ENCODE results near the gene PIEZO2.

Gene PIEZO2

GRCh38 chr18:11113937-11114336 is 35.4 kb downstream of the PIEZO2 start:
- Histone ChIP-seq H3K27me3 (ENCODE audit: insufficient read depth, low read length) (no peaks in the 10 kb centered on the region), H2BK120ac (ENCODE audit: insufficient read depth, low read length, poor library complexity) (no peak overlapping the region), H3K79me1 (ENCODE audit: low read length) (no peaks in the 10 kb centered on the region), H3K23ac (ENCODE audit: low read length) (no peak overlapping the region), H3K79me2 (ENCODE audit: control insufficient read depth, insufficient read depth, low read length, poor library complexity) (no peaks in the 10 kb centered on the region), H3K4me3 (ENCODE audit: low read depth, low read length) (no peak overlapping the region), H4K12ac (ENCODE audit: low read depth, low read length) (no peak overlapping the region), H3K14ac (ENCODE audit: low read length) (no peak overlapping the region), H3K36me3 (ENCODE audit: control insufficient read depth in 1 of 2, insufficient read depth in 2 of 2, low read length in 2 of 2) (no peaks in the 10 kb centered on the region), H4K8ac (ENCODE audit: low read depth, low read length) (no peak overlapping the region), H2AFZ (ENCODE audit: insufficient read depth, low read length, poor library complexity) (no peak overlapping the region), H3K27ac (ENCODE audit: low read depth, low read length) (no peak overlapping the region), H4K91ac (ENCODE audit: low read depth, low read length) (no peak overlapping the region), H2BK5ac (ENCODE audit: low read depth, low read length, poor library complexity) (no peak overlapping the region), H2AK5ac (ENCODE audit: low read length) (no peak overlapping the region), H2BK12ac (ENCODE audit: low read length) (no peak overlapping the region), H3K4me1 (ENCODE audit: control insufficient read depth in 1 of 2, insufficient read depth in 2 of 2, low read length in 2 of 2) (no peaks in the 10 kb centered on the region), H3K18ac (ENCODE audit: low read length) (no peak overlapping the region), H3K4me2 (ENCODE audit: low read length) (no peak overlapping the region), H3K4ac (ENCODE audit: low read depth, low read length) (no peak overlapping the region), H3K9me3 (ENCODE audit: insufficient read depth, low read depth, low read length) (no peaks in the 10 kb centered on the region), H3K9ac (ENCODE audit: low read length) (no peak overlapping the region)
- no CpG with 5 or more reads among the region's 2 CpGs for WGBS (ENCODE audit: extremely low coverage, insufficient coverage, insufficient read length)
- no peak for DNase-seq

- Histone ChIP-seq H3K14ac (ENCODE audit: low read length) (no peak overlapping the region), H3K4me2 (ENCODE audit: low read length) (no peak overlapping the region), H3K9me3 (ENCODE audit: insufficient read depth, low read depth, low read length) (no peaks in the 10 kb centered on the region), H4K12ac (ENCODE audit: low read depth, low read length) (no peak overlapping the region), H3K4me3 (ENCODE audit: low read depth, low read length) (no peak overlapping the region), H3K27ac (ENCODE audit: low read depth, low read length) (no peak overlapping the region), H2BK12ac (ENCODE audit: low read length) (no peak overlapping the region), H4K91ac (ENCODE audit: low read depth, low read length) (no peak overlapping the region), H3K9ac (ENCODE audit: low read length) (no peak overlapping the region), H3K4ac (ENCODE audit: low read depth, low read length) (no peak overlapping the region), H2BK5ac (ENCODE audit: low read depth, low read length, poor library complexity) (no peak overlapping the region), H3K36me3 (ENCODE audit: control insufficient read depth in 1 of 2, insufficient read depth in 2 of 2, low read length in 2 of 2) (no peaks in the 10 kb centered on the region), H3K79me2 (ENCODE audit: control insufficient read depth, insufficient read depth, low read length, poor library complexity) (no peaks in the 10 kb centered on the region), H4K8ac (ENCODE audit: low read depth, low read length) (no peak overlapping the region), H3K4me1 (ENCODE audit: control insufficient read depth in 1 of 2, insufficient read depth in 2 of 2, low read length in 2 of 2) (no peaks in the 10 kb centered on the region), H3K27me3 (ENCODE audit: insufficient read depth, low read length) (no peaks in the 10 kb centered on the region), H2BK120ac (ENCODE audit: insufficient read depth, low read length, poor library complexity) (no peak overlapping the region), H2AK5ac (ENCODE audit: low read length) (no peak overlapping the region), H2AFZ (ENCODE audit: insufficient read depth, low read length, poor library complexity) (no peak overlapping the region), H3K18ac (ENCODE audit: low read length) (no peak overlapping the region), H3K23ac (ENCODE audit: low read length) (no peak overlapping the region), H3K79me1 (ENCODE audit: low read length) (no peaks in the 10 kb centered on the region)
- no CpG with 5 or more reads among the region's 4 CpGs for WGBS (ENCODE audit: extremely low coverage, insufficient coverage, insufficient read length)
- DNase-seq: no peak
Measured at GRCh38 chr18:11113046-11113548, 36.3 kb downstream of the PIEZO2 start.

GRCh38 chr18:11112286-11112685 is 37.1 kb downstream of the PIEZO2 start:
- Histone ChIP-seq H3K4me1 (ENCODE audit: control insufficient read depth in 1 of 2, insufficient read depth in 2 of 2, low read length in 2 of 2) (no peaks in the 10 kb centered on the region), H3K79me1 (ENCODE audit: low read length) (no peaks in the 10 kb centered on the region), H2AFZ (ENCODE audit: insufficient read depth, low read length, poor library complexity) (no peak overlapping the region), H3K4me3 (ENCODE audit: low read depth, low read length) (no peak overlapping the region), H3K18ac (ENCODE audit: low read length) (no peak overlapping the region), H3K4ac (ENCODE audit: low read depth, low read length) (no peak overlapping the region), H4K8ac (ENCODE audit: low read depth, low read length) (no peak overlapping the region), H3K14ac (ENCODE audit: low read length) (no peak overlapping the region), H2BK12ac (ENCODE audit: low read length) (no peak overlapping the region), H3K79me2 (ENCODE audit: control insufficient read depth, insufficient read depth, low read length, poor library complexity) (no peaks in the 10 kb centered on the region), H3K23ac (ENCODE audit: low read length) (no peak overlapping the region), H3K9me3 (ENCODE audit: insufficient read depth, low read depth, low read length) (no peaks in the 10 kb centered on the region), H4K12ac (ENCODE audit: low read depth, low read length) (no peak overlapping the region), H2AK5ac (ENCODE audit: low read length) (no peak overlapping the region), H3K27ac (ENCODE audit: low read depth, low read length) (no peak overlapping the region), H4K91ac (ENCODE audit: low read depth, low read length) (no peak overlapping the region), H3K9ac (ENCODE audit: low read length) (no peak overlapping the region), H2BK120ac (ENCODE audit: insufficient read depth, low read length, poor library complexity) (no peak overlapping the region), H3K36me3 (ENCODE audit: control insufficient read depth in 1 of 2, insufficient read depth in 2 of 2, low read length in 2 of 2) (no peaks in the 10 kb centered on the region), H2BK5ac (ENCODE audit: low read depth, low read length, poor library complexity) (no peak overlapping the region), H3K27me3 (ENCODE audit: insufficient read depth, low read length) (no peaks in the 10 kb centered on the region), H3K4me2 (ENCODE audit: low read length) (no peak overlapping the region)
- no CpG with 5 or more reads among the region's 3 CpGs for WGBS (ENCODE audit: extremely low coverage, insufficient coverage, insufficient read length)
- DNase-seq: no peak

- no peak overlapping the region for H2AFZ ChIP-seq (ENCODE audit: insufficient read depth, low read length, poor library complexity)
- no peaks in the 10 kb centered on the region for H3K9me3 ChIP-seq (ENCODE audit: insufficient read depth, low read depth, low read length)
- no peak overlapping the region for H3K4me3 ChIP-seq (ENCODE audit: low read depth, low read length)
- no peak overlapping the region for H2BK12ac ChIP-seq (ENCODE audit: low read length)
- H3K4me2 ChIP-seq (ENCODE audit: low read length): no peak overlapping the region
- H3K27ac ChIP-seq (ENCODE audit: low read depth, low read length): no peak overlapping the region
- H2AK5ac ChIP-seq (ENCODE audit: low read length): no peak overlapping the region
- no peaks in the 10 kb centered on the region for H3K27me3 ChIP-seq (ENCODE audit: insufficient read depth, low read length)
- no peak overlapping the region for H3K18ac ChIP-seq (ENCODE audit: low read length)
- H4K8ac ChIP-seq (ENCODE audit: low read depth, low read length): no peak overlapping the region
- no peaks in the 10 kb centered on the region for H3K36me3 ChIP-seq (ENCODE audit: control insufficient read depth in 1 of 2, insufficient read depth in 2 of 2, low read length in 2 of 2)
- no peaks in the 10 kb centered on the region for H3K79me2 ChIP-seq (ENCODE audit: control insufficient read depth, insufficient read depth, low read length, poor library complexity)
- no peak overlapping the region for H2BK5ac ChIP-seq (ENCODE audit: low read depth, low read length, poor library complexity)
- no peak overlapping the region for H3K23ac ChIP-seq (ENCODE audit: low read length)
- H3K79me1 ChIP-seq (ENCODE audit: low read length): no peaks in the 10 kb centered on the region
- DNase-seq: no peak
- H2BK120ac ChIP-seq (ENCODE audit: insufficient read depth, low read length, poor library complexity): no peak overlapping the region
- no peak overlapping the region for H3K14ac ChIP-seq (ENCODE audit: low read length)
- no peak overlapping the region for H4K12ac ChIP-seq (ENCODE audit: low read depth, low read length)
- no peak overlapping the region for H3K9ac ChIP-seq (ENCODE audit: low read length)
- no peak overlapping the region for H4K91ac ChIP-seq (ENCODE audit: low read depth, low read length)
- no peak overlapping the region for H3K4ac ChIP-seq (ENCODE audit: low read depth, low read length)
- WGBS (ENCODE audit: extremely low coverage, insufficient coverage, insufficient read length): no CpG with 5 or more reads among the region's 16 CpGs
- H3K4me1 ChIP-seq (ENCODE audit: control insufficient read depth in 1 of 2, insufficient read depth in 2 of 2, low read length in 2 of 2): no peaks in the 10 kb centered on the region
Measured at GRCh38 chr18:11110509-11110908, 38.9 kb downstream of the PIEZO2 start.
